Stimulated activated naive CD4-positive, alpha-beta T cell (primary cell): ENCODE results near the gene CBFA2T3.
A peak's percentile ranks its signal among the peaks of the same experiment; 100 is the strongest.
"Not testable (repeated sequence)": the region's sequence is repeated elsewhere in the genome, so short reads cannot be mapped to it uniquely, and the experiment has no call there.

ENCODE experiments used
- DNase-seq, 6 experiments: peaks; one replicate each; lab custom pipeline; 2025; lab: John Stamatoyannopoulos, UW

The CBFA2T3 gene

GRCh38 chr16:88909431-88910210 lies 67.4 kb downstream of the CBFA2T3 start:
- DNase-seq, result no peak

GRCh38 chr16:88908307-88908706 lies 68.7 kb downstream of the CBFA2T3 start:
- no peak for DNase-seq

GRCh38 chr16:88907768-88908167 lies 69.2 kb downstream of the CBFA2T3 start:
- no peak for DNase-seq

GRCh38 chr16:88906535-88907105 lies 70.4 kb downstream of the CBFA2T3 start:
- no peak for DNase-seq

GRCh38 chr16:88906020-88906419 lies 71.0 kb downstream of the CBFA2T3 start:
- DNase-seq, result no peak

- DNase-seq, result peak in 1 of 6 experiments; percentile 9
These were observed 71.4 kb downstream of the CBFA2T3 start for GRCh38 chr16:88905563-88905962.

GRCh38 chr16:88904676-88905365 lies 72.2 kb downstream of the CBFA2T3 start:
- DNase-seq, result no peak

- DNase-seq, result no peak
These were observed 73.7 kb downstream of the CBFA2T3 start for GRCh38 chr16:88903267-88903666.

GRCh38 chr16:88902744-88903143 lies 74.3 kb downstream of the CBFA2T3 start:
- DNase-seq, result no peak

GRCh38 chr16:88901718-88902337 lies 75.2 kb downstream of the CBFA2T3 start:
- DNase-seq, result no peak

GRCh38 chr16:88900662-88901052 lies 76.3 kb downstream of the CBFA2T3 start:
- DNase-seq, result no peak

- DNase-seq, result no peak
These were observed 76.9 kb downstream of the CBFA2T3 start for GRCh38 chr16:88899901-88900661.

GRCh38 chr16:88897696-88898425 lies 79.1 kb downstream of the CBFA2T3 start:
- DNase-seq, result no peak

GRCh38 chr16:88896238-88897070 lies 80.6 kb downstream of the CBFA2T3 start:
- no peak for DNase-seq

- DNase-seq, result no peak
These were observed 81.7 kb downstream of the CBFA2T3 start for GRCh38 chr16:88895335-88895734.

GRCh38 chr16:88894681-88895300 lies 82.2 kb downstream of the CBFA2T3 start:
- DNase-seq, result no peak

GRCh38 chr16:88894266-88894665 lies 82.7 kb downstream of the CBFA2T3 start:
- DNase-seq, result not testable (repeated sequence)

- no peak for DNase-seq
These were observed 83.7 kb downstream of the CBFA2T3 start for GRCh38 chr16:88893127-88893968.

- DNase-seq, result no peak
These were observed 84.9 kb downstream of the CBFA2T3 start for GRCh38 chr16:88892065-88892464.
